GM12872 (cell line): Measurements from ENCODE around the gene GPI.

Experiments
- CTCF ChIP-seq: IDR thresholded peaks from 3 replicates; pipeline ENCODE4 v1.5.1; 2011; ENCODE audit warnings: low read depth, mild to moderate bottlenecking, low read length, moderate library complexity; ENCODE audit not compliant: insufficient read depth

Gene GPI

GRCh38 chr19:34403784-34404108 lies 38.8 kb downstream of the GPI start:
- TF ChIP-seq CTCF: no peak

- no peak for TF ChIP-seq CTCF
Measured at GRCh38 chr19:34404109-34404909, 39.3 kb downstream of the GPI start, which contains the start of gene PDCD2L. TSS of gene PDCD2L (plus strand) at chr19:34404399. CDS start at chr19:34404431, 32 bp downstream.

GRCh38 chr19:34405892-34406660 lies 41.1 kb downstream of the GPI start:
- TF ChIP-seq CTCF: no peak

- no peak for TF ChIP-seq CTCF
Measured at GRCh38 chr19:34408411-34408810, 43.4 kb downstream of the GPI start.

GRCh38 chr19:34409189-34410164 lies 44.5 kb downstream of the GPI start:
- TF ChIP-seq CTCF: no peak

- TF ChIP-seq CTCF: no peak
Measured at GRCh38 chr19:34411216-34411615, 46.2 kb downstream of the GPI start.
